A549 (cell line): ENCODE results near the gene COA8. TPM values are rescaled to one million over a fixed set of nuclear protein-coding genes. Genes with fewer than 3 reads are reported as not detected.
A peak's percentile ranks its signal among the peaks of the same experiment; 100 is the strongest.
"Not testable (repeated sequence)": the region's sequence is repeated elsewhere in the genome, so short reads cannot be mapped to it uniquely, and the experiment has no call there.

ENCODE experiments used
- ATAC-seq, 2 experiments: fragments of 200-7000 bp in 1 of 2; fragments of >200 bp in 1 of 2; cut with Nextera tagmentation in 1 of 2; cut with Tn5 transposase in 1 of 2; 3 replicates each; pipeline versions ENCODE4 v1.8.0 to v1.9.1; 2018 to 2020; ENCODE audit warnings: mild to moderate bottlenecking in 1 of 2, moderate library complexity in 1 of 2
- CTCF ChIA-PET: fragments of 300-600 bp; sonication (Branson Sonifier 250); formaldehyde crosslinking; extraction: SDS; loops from one replicate; lab custom pipeline; 2021; ENCODE audit warnings: antibody characterized with exemption, inconsistent platforms; lab: Yijun Ruan, JAX
- POLR2A ChIA-PET: fragments of 350-600 bp; formaldehyde crosslinking; extraction: SDS; loops from one replicate; lab custom pipeline; 2021; ENCODE audit warnings: antibody characterized with exemption, inconsistent platforms; lab: Yijun Ruan, JAX
- DNase-seq, 2 experiments: peaks; one replicate each; pipeline versions ENCODE4 v3.0.0 to v3.0.0-alpha.2; 2011 to 2016; ENCODE audit warnings: low read depth in 1 of 2, low spot score in 1 of 2
- FAIRE-seq: peaks from 2 replicates; lab custom pipeline; 2011; peaks lifted over from hg19 to GRCh38; lab: Jason Lieb, UNC
- H3K27ac ChIP-seq, 2 experiments: fragments of >200 bp; sonication (Bioruptor Twin); formaldehyde crosslinking; 3 replicates each; pipeline ENCODE4 v1.5.1; 2016 to 2017
- H3K4me1 ChIP-seq: fragments of >200 bp; sonication (Bioruptor Twin); formaldehyde crosslinking; 3 replicates; pipeline ENCODE4 v1.6.1; 2016
- H3K4me2 ChIP-seq: fragments of >200 bp; sonication (Bioruptor Twin); formaldehyde crosslinking; 3 replicates; pipeline ENCODE4 v1.6.1; 2016
- H3K4me3 ChIP-seq: fragments of >200 bp; sonication (Bioruptor Twin); formaldehyde crosslinking; 3 replicates; pipeline ENCODE4 v1.5.1; 2016
- H3K9me3 ChIP-seq: fragments of >200 bp; sonication (Bioruptor Twin); formaldehyde crosslinking; 3 replicates; pipeline ENCODE4 v1.6.1; 2016
- ATOH8 ChIP-seq: fragments of 250-450 bp; sonication (Bioruptor Pico); IDR thresholded peaks from 2 replicates; pipeline ENCODE4 v1.5.0; 2020; ENCODE audit warnings: low read depth, mild to moderate bottlenecking, moderate library complexity
- CBX2 ChIP-seq: fragments of 200-600 bp; sonication (generic); IDR thresholded peaks from 2 replicates; pipeline ENCODE4 v1.6.1; 2016; ENCODE audit warnings: low read depth, mild to moderate bottlenecking, borderline replicate concordance
- CBX8 ChIP-seq: fragments of 200-600 bp; sonication (generic); IDR thresholded peaks from 2 replicates; pipeline ENCODE4 v1.6.1; 2016
- CHD2 ChIP-seq: fragments of 150-350 bp; IDR thresholded peaks from 2 replicates; pipeline ENCODE4 v1.6.1; 2014; ENCODE audit warnings: low read length; ENCODE audit not compliant: partially characterized antibody
- E2F6 ChIP-seq: IDR thresholded peaks from 2 replicates; pipeline ENCODE4 v1.6.1; 2012; ENCODE audit warnings: low read depth, borderline replicate concordance
- EHMT2 ChIP-seq: fragments of 200-600 bp; sonication (generic); IDR thresholded peaks from 2 replicates; pipeline ENCODE4 v1.6.1; 2016; ENCODE audit warnings: antibody characterized with exemption, low read depth, mild to moderate bottlenecking, moderate library complexity
- ESRRA ChIP-seq: fragments of 150-350 bp; IDR thresholded peaks from 2 replicates; pipeline ENCODE4 v1.6.1; 2014; ENCODE audit warnings: mild to moderate bottlenecking, low read length, borderline replicate concordance
- FOSB ChIP-seq: fragments of 250-450 bp; sonication (Bioruptor Pico); IDR thresholded peaks from 2 replicates; pipeline ENCODE4 v1.5.0; 2020; ENCODE audit warnings: mild to moderate bottlenecking, moderate library complexity
- HOXB5 ChIP-seq: fragments of 250-450 bp; sonication (Bioruptor Pico); IDR thresholded peaks from 2 replicates; pipeline ENCODE4 v1.5.0; 2020; ENCODE audit warnings: mild to moderate bottlenecking, moderate library complexity
- JUNB ChIP-seq: fragments of >200 bp; sonication (Bioruptor Twin); formaldehyde crosslinking; IDR thresholded peaks from 2 replicates; pipeline ENCODE4 v1.6.1; 2016
- MAFK ChIP-seq: fragments of 450-650 bp; IDR thresholded peaks from 2 replicates; pipeline ENCODE4 v1.6.1; 2014; ENCODE audit not compliant: partially characterized antibody
- NPAS2 ChIP-seq: fragments of 250-450 bp; sonication (Bioruptor Pico); IDR thresholded peaks from 2 replicates; pipeline ENCODE4 v1.8.0; 2022; ENCODE audit warnings: mild to moderate bottlenecking, moderate library complexity, borderline replicate concordance
- PBX3 ChIP-seq: IDR thresholded peaks from 2 replicates; pipeline ENCODE4 v1.6.1; 2012
- PHF8 ChIP-seq: fragments of 200-600 bp; sonication (generic); IDR thresholded peaks from 2 replicates; pipeline ENCODE4 v1.6.1; 2016; ENCODE audit warnings: low read depth, mild to moderate bottlenecking, antibody characterized with exemption, moderate library complexity, borderline replicate concordance
- POLR2AphosphoS2 ChIP-seq: conservative IDR thresholded peaks from 2 replicates; pipeline ENCODE4 v1.6.1; 2012; ENCODE audit warnings: low read length, improper control_type of control experiment, inconsistent platforms
- RAD21 ChIP-seq, 2 experiments: fragments of >200 bp in 1 of 2; sonication (Bioruptor Twin) in 1 of 2; formaldehyde crosslinking in 1 of 2; IDR thresholded peaks in 1 of 2; conservative IDR thresholded peaks in 1 of 2; 2 replicates in 1 of 2; 3 replicates in 1 of 2; pipeline ENCODE4 v1.6.1; 2012 to 2018; ENCODE audit warnings: inconsistent platforms in 1 of 2
- RARB ChIP-seq: fragments of 250-450 bp; sonication (Bioruptor Pico); IDR thresholded peaks from 2 replicates; pipeline ENCODE4 v1.8.0; 2021; ENCODE audit warnings: mild to moderate bottlenecking, moderate library complexity
- RCOR1 ChIP-seq: fragments of 150-350 bp; IDR thresholded peaks from 2 replicates; pipeline ENCODE4 v1.6.1; 2014; ENCODE audit warnings: antibody characterized with exemption, low read length, low read depth
- RFX5 ChIP-seq: fragments of 450-650 bp; IDR thresholded peaks from 2 replicates; pipeline ENCODE4 v1.7.1; 2014; ENCODE audit warnings: antibody characterized with exemption, mild to moderate bottlenecking, moderate library complexity
- RNF2 ChIP-seq: fragments of 200-600 bp; sonication (generic); IDR thresholded peaks from 2 replicates; pipeline ENCODE4 v1.6.1; 2016; ENCODE audit warnings: low read depth, mild to moderate bottlenecking, antibody characterized with exemption, moderate library complexity, borderline replicate concordance
- SREBF2 ChIP-seq: fragments of 450-650 bp; IDR thresholded peaks from 2 replicates; pipeline ENCODE4 v1.6.1; 2014; ENCODE audit warnings: mild to moderate bottlenecking, moderate library complexity
- TP53 ChIP-seq: fragments of 250-450 bp; sonication (Bioruptor Pico); IDR thresholded peaks from 2 replicates; pipeline ENCODE4 v1.5.0; 2021; ENCODE audit warnings: mild to moderate bottlenecking, moderate library complexity
- ZFP36 ChIP-seq: fragments of 450-650 bp; IDR thresholded peaks from 2 replicates; pipeline ENCODE4 v1.6.1; 2014; ENCODE audit warnings: borderline replicate concordance; ENCODE audit not compliant: partially characterized antibody
- ZSCAN20 ChIP-seq: fragments of 250-450 bp; sonication (Bioruptor Pico); IDR thresholded peaks from 2 replicates; pipeline ENCODE4 v1.8.0; 2022; ENCODE audit warnings: mild to moderate bottlenecking, moderate library complexity
- WGBS: methylation state at CpG from one replicate; pipeline ENCODE4 v1.1.6; 2017; ENCODE audit errors: missing lambda C conversion rate; 5-methylcytosine and 5-hydroxymethylcytosine counted together
- polyA plus RNA-seq, 4 experiments: library from polyadenylated mRNA; depleted of rRNA in 3 of 4; stranded (reverse); fragments of >200 nt; fragmentation: RNase III in 1 of 4; extraction: RNeasy Plus Mini Kit Qiagen cat#74134 plus additional on column Dnase treatment in 1 of 4; gene quantifications; 2 replicates in 3 of 4; 3 replicates in 1 of 4; pipeline ENCODE4 v1.2.3, GENCODE V29; 2011 to 2017
- TF ChIP-seq, protein P1 (sequence below): IDR thresholded peaks from 2 replicates; pipeline ENCODE4 v1.6.1; 2012

The COA8 gene
- polyA plus RNA-seq, 2 of the 4 experiments (the other 2 are of a cell fraction) = 29.8 to 34.9 TPM

DNA sequence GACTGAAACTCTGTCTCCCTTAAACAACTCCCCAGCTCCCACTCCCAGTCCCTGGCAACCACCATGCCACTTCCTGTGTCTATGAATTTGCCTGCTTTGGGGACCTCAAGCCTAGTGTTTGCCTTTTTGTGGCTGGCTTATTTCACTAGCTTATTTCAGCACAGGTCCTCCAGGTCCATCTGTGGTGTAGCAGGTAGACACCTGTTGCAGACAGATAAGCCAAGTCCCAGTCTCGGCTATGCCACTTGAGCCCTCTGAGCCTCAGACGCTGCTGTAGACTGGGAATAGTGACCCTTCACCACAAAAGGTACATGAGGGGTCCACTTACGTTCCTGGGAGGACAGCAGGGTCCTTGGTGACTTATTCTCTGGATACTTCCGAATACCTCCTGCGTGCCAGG lies 41.9 kb downstream of the COA8 start:
- no peak overlapping the region for H3K4me2 ChIP-seq
- no peak for ATAC-seq
- no peak overlapping the region for H3K4me3 ChIP-seq
- TF ChIP-seq FOSB (CRISPR knock-in tag) = no peak
- no peak for TF ChIP-seq ATOH8
- no peak for TF ChIP-seq MAFK
- no peak for TF ChIP-seq CBX2
- no peak for TF ChIP-seq RARB (CRISPR knock-in tag)
- no peak for TF ChIP-seq CHD2
- no peak for TF ChIP-seq RNF2
- no peak for TF ChIP-seq NPAS2 (CRISPR knock-in tag)
- TF ChIP-seq HOXB5 (CRISPR knock-in tag) = no peak
- H3K9me3 ChIP-seq = 0 out of 3 replicates have a peak, but pooled peaks cover under 1% of the 10 kb centered on the region
- no peak for FAIRE-seq
- 86% methylated on average over 5 of the region's 5 CpGs for WGBS
- H3K4me1 ChIP-seq = no peaks in the 10 kb centered on the region
- POLR2A ChIA-PET = no interaction called here
- CTCF ChIA-PET = interaction anchor here (0.7 to 1.7 kb wide), 4 partner anchors 12 to 59 kb away, joined by 3 to 7 read pairs (median 4); partner anchors contain the start of gene KLC1
- DNase-seq = no peak
- H3K27ac ChIP-seq = no peak overlapping the region

GRCh38 chr14:103606963-103607668 lies 44.4 kb downstream of the COA8 start:
- no peak overlapping the region for H3K4me3 ChIP-seq
- ChIA-PET POLR2A (no interaction called here), CTCF (interaction anchor here (0.6 kb wide), 1 partner anchor 12 kb away, joined by 3 read pairs; no protein-coding TSS in a partner anchor)
- peaks cover 21% of the 10 kb centered on the region for H3K9me3 ChIP-seq
- no peak overlapping the region for H3K27ac ChIP-seq
- DNase-seq (peak in 1 of 2 experiments; percentile 37), ATAC-seq (peak; percentile 56 to 69), FAIRE-seq (no peak)
- H3K4me2 ChIP-seq = peak overlapping the region; percentile 39
- H3K4me1 ChIP-seq = no peaks in the 10 kb centered on the region
- TF ChIP-seq E2F6 (peak; percentile 35; the same call in 1 of the 2 replicates), RAD21 (conservative IDR thresholded peaks at IDR 0.05 in 1 of 2, IDR thresholded peaks at IDR 0.05 in 1 of 2) (no peak; a peak in 1 of 5 replicates)
- TF ChIP-seq, protein P1, sequence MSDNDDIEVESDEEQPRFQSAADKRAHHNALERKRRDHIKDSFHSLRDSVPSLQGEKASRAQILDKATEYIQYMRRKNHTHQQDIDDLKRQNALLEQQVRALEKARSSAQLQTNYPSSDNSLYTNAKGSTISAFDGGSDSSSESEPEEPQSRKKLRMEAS = peak; percentile 82
- WGBS = 40% methylated on average over 25 of the region's 25 CpGs

DNA sequence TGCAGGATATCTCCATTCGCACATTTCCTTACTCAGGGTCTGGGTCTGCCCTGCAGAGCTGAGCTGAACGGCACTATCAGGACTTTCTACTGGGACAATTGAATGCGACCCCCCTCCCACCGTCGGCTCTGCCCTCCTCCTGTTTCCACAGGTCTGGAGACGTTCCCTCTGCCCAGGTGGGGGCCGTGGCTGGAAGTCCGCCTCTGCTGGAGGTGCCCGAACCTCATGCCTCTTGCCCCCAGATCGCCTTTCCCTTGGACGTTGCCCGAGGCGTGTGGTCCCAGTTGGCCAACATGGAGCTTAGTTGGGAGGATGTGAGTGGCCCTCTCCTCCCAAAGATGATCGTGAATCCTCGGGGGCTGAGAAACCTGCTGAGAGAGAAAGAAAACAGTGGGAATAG lies 45.1 kb downstream of the COA8 start:
- Histone ChIP-seq H3K9me3 (peaks cover 23% of the 10 kb centered on the region), H3K27ac (no peak overlapping the region), H3K4me1 (no peaks in the 10 kb centered on the region), H3K4me2 (no peak overlapping the region), H3K4me3 (no peak overlapping the region)
- TF ChIP-seq EHMT2 (no peak), HOXB5 (CRISPR knock-in tag) (no peak), TP53 (no peak), ATOH8 (no peak), ZSCAN20 (CRISPR knock-in tag) (no peak), RCOR1 (no peak), CBX8 (no peak), PHF8 (no peak), POLR2AphosphoS2 (no peak), ZFP36 (no peak), CBX2 (no peak), ESRRA (no peak), JUNB (no peak), RARB (CRISPR knock-in tag) (no peak), RNF2 (no peak), RFX5 (no peak), SREBF2 (no peak), PBX3 (no peak)
- DNase-seq (no peak), FAIRE-seq (no peak), ATAC-seq (peak in 1 of 2 experiments; percentile 11; a peak in 2 of 6 replicates)
- WGBS = 64% methylated on average over 15 of the region's 15 CpGs
- POLR2A ChIA-PET = no interaction called here
- CTCF ChIA-PET = no interaction called here

GRCh38 chr14:103609081-103609480 lies 46.3 kb downstream of the COA8 start:
- 80% methylated on average over 3 of the region's 4 CpGs for WGBS
- CTCF ChIA-PET = interaction anchor here (0.5 to 0.7 kb wide), 2 partner anchors 25 to 112 kb away, joined by 3 read pairs; no protein-coding TSS in a partner anchor
- not testable (repeated sequence) for H3K4me3 ChIP-seq, H3K4me2 ChIP-seq, ATAC-seq, H3K4me1 ChIP-seq, H3K27ac ChIP-seq, FAIRE-seq, DNase-seq
- H3K9me3 ChIP-seq = peaks cover 23% of the 10 kb centered on the region
- POLR2A ChIA-PET = interaction anchor here (1.1 kb wide), 1 partner anchor 87 kb away, joined by 4 read pairs; no protein-coding TSS in a partner anchor
